T-helper 2 cell (primary cell): Measurements from ENCODE around the gene QARS1.

Source experiments
- DNase-seq, 5 experiments: peaks; one replicate each; pipeline versions ENCODE4 v3.0.0 to v3.0.0-alpha.2; 2012 to 2022
- total RNA-seq, 2 donors: gene quantifications; one replicate each; lab custom pipeline; 2026; lab: John Stamatoyannopoulos, UW

The QARS1 gene
- 116 to 142 reads per million in 2 donors for total RNA-seq

DNA sequence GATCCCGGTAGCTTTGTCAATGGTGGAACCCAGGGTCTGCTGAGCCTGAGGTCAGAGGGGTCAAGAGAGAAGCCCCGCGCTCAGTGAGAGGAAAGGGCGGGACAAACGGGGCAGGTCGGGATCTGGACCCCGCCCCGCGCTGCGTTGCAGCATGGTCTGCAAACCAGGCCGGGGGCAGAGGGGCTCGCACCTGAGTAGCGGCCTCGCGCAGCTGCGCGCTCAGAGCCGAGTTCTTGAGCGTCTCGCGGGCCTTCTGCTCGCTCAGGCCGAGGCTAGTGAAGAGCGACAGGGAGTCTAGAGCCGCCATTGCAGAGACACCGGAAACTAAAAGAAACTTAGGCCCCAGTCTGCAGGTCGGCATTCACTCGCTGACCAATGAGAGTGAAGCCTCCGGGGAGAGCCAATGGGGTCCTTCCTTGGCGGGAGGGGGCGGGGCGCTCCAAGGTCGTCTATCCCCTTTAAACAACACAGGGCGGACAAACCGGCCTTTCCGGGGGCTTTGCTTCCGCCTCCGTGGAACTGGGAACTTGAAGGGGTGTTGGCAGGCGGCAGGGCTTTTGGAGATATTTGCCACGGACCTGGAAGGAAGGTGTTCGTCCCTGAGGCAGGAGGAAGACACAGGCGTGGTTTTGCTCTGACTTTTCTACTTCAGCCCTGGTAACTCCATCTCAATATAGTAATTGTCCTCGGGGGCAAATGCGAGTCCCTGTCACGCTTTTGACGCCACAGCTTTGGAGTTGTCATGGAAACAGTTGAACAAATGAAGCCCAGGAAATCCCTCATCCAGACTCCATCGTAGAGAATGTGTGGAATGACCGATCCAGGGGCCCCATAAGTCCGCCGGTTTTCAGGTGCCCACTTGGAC is at the start of gene QARS1:
QARS1 (minus strand) TSS at position 331 of the 865 bp plus-strand sequence; CDS start at position 307, 24 bp downstream.
- DNase-seq: peak; percentile 71 to 93 (median 80)

DNA sequence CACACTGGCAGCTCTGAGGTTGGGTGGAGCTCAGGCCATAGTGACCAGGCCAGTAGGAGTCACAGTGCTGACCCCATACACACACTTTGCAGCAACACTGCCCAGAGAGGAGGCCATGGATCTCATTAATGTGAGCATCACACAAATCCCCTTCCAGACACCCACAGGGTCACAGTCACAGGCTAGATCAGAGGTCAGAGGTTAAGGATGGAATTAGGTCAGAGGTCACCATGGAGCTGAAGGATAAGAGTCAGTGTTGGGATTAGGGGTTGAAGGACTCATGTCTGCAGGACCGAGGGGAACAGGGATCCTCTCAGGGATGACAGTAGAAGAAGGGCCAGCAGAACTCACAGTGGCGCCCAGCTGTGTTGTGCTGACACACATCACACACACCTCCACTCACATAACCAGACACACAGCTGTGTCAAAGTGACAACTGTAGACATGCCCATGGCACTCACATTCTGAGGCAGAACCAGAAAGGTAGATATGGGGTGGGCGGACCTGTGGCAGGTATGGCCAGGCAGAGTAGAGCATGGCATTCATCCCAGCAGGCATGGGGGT is 48.9 kb upstream of the QARS1 start:
- no peak for DNase-seq

DNA sequence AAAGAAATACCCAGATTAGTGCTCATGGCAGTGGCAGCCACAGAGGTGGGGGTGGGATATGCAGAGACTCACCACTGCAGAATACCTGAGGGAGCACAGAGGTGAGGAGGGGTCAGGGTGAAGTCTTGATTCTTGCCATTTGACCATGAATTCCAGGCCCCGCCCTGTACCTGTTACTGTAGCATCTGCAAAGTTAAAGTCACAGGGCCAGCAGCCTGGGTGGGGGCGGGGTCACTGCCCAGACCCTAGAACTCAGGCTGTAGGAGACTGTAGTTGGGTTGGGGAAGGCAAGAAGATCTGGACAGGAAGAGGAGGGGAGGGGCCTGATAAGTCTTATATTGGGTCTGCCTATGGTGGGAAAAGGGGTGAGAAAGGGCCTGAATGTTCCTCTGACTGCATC is 47.1 kb upstream of the QARS1 start:
- no peak for DNase-seq

DNA sequence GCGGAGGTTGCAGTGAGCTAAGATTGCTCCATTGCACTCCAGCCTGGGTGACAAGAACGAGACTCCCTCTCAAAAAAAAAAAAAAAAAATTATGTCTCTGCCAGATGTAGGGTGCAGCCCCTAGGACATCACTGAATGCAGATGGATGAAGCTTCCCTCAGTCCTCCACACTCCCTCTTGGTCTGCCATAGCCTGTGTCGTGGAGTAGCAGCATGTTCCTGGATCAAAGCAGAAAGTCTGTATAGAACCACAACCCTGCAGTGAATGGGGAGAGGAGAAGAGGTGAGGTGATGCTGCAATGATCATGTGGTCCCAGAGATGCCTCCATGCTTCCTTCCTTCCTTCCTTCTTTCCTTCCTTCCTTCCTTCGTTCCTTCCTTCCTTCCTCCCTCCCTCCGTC is 43.6 kb upstream of the QARS1 start:
- no peak for DNase-seq

DNA sequence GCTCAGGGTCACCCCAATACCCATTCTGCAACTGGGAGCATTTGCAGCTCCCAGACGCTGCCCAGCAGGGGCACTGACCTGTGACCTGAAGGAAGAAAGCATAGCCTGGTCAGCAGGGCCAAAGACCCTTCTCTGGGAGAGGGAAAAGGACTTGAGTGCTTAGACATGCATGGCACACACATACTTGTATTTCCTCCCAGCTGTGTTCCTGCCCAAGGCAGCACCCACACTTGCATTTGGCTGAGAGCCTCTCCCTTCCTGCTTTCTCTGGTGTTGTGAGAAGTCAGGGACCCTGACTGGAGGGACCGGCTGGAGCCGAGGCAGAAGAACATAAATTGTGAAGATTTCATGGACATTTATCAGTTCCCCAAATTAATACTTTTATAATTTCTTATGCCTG is 35.5 kb upstream of the QARS1 start:
- no peak for DNase-seq

DNA sequence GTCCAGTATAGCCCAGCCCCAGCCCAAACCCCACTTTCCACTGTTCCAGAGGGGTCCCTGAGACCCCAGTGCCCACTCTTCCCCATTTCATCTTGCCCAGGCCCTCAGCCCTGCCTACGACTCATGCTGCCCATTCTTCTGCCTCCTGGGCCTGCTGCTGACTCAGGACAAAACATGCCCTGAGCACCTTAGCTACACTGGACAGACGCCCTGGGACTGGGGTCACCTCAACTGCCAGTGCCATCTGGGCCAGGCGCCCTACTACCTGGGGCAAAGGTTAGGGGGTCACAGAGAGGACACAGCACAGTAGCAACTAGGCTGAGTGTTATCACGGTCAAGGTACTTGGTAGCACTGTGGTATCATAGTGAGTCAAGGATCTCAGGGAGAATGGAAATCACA is 30.9 kb upstream of the QARS1 start:
- DNase-seq: no peak

DNA sequence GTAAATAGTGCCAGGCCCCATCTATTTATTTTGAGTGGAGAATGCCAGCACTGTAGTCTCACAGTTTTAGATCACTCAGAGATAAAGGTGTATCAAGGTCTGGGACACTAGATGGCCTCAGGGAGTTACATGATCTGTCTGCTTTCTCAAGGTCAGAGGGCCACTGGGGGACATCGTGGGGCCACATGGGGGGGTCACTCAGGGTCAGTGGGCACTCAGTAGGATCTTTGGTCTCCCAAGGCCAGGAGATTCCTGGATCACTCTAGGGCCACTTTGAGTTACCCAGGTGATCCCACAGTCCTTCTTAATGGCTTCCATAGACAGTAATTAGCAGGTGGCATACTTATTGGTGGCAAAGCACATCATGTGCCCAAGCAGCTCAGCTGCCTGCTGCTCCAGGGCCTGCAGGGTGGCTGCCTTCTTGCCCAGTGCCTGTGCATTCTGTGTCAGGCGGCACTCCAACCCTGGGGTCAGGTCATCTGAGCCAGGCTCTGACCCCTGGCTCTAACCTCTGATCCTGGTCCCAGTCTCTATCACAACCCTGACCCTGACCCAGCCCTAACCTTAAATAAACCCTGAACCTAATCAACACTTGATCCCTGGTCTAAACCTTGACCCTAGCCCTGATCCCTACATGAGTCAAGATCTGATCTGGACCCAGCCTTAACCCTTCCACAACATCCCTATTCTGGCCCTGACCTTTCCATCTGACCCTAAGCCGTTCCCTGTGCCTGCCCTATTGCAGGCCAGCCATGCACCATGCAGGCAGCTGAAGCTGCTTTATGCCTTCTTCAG is 30.1 kb upstream of the QARS1 start:
- no peak for DNase-seq

DNA sequence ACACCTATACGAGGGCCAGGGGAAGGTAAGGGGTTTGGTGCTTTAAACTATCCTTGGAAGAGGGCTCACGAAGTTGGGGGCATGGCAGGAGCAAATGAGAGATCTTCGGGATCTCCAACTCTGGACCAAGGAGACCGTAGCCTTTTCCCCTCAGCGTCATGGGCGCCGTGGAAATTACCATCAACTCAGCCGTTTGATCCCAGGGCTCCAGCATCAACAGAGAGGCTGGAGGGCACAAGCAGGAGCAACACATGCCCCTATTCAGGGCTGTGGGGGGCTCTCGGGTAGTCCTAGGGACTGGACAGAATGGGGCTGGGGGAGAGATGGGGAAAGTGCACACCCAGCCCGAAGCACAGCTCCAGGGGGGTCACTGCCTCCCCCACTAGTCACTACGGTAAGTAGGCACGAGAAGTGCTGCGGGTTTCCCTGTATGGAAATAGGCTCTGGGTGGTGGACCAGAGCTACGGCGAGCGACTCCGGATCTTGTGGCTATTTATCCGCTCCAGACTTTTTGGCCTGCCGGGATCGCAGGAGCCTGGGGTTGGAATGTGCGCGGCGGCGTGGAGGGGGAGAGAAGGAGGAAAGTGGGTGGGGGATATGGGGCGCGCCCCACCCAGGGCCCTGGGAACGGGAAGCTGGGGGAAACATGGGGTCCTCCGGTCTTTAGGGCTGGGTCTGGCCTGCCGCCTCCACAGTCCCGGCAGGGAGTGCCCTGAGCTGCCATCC is 28.8 kb upstream of the QARS1 start:
- no peak for DNase-seq

DNA sequence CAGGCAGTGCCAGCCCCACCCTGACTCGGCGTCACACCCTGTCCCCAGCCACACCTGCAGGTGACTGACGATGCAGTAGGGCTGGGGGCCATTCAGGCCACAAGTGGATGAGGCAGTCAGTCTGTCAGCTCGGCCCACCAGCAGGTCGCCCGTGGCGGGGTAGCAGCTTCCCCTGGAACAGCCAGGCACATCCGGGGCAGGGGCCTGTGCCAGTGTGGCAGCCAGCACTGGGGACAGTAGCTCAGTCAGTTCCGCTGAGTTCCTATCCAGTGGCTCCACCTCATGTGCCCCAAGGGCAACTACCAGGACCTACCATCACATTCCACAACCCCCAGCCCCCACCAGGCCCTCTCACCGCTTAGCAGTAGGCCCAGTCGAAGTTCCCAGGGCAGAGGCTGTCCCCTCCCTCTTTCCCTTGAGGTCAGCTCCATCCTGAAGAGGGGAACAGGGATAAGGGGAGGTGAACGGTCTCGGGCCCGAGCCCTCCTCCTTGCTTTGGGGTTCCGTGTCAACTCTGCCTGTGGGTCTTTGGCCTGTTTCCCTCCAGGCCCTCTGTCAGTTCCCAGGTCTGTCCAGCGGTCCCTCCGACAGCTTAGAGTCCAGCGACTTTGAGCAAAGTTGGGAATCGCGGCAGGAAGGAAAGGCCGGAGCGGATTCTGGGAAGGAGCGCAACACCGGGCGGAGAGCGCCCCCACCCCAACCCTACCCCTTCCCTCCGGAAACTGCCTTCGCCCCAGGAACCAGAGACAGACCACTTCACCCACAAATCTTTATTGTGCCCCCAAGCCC is 28.1 kb upstream of the QARS1 start, which contains the start of gene LAMB2:
LAMB2 (minus strand) TSS at position 614 of the 789 bp plus-strand sequence; CDS start at position 431, 183 bp downstream.
- DNase-seq: no peak

DNA sequence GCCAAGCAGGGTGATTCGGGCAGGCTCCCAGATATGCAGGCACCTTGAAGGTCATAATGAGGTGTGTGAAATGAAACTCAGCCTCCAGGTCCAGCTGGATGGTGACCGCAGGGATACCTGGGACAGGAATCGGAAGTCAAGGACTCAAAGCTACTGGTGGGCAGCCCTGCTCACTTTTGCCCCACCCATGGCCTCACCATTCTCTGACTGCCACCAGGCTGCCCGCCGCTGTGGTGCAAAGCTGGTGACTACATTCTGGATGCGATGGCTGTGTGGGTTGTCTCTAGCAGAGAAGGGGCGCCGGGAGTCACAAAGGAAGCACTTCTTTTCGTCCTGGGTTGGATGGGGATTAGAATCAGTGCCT is 27.5 kb upstream of the QARS1 start:
- DNase-seq: no peak

DNA sequence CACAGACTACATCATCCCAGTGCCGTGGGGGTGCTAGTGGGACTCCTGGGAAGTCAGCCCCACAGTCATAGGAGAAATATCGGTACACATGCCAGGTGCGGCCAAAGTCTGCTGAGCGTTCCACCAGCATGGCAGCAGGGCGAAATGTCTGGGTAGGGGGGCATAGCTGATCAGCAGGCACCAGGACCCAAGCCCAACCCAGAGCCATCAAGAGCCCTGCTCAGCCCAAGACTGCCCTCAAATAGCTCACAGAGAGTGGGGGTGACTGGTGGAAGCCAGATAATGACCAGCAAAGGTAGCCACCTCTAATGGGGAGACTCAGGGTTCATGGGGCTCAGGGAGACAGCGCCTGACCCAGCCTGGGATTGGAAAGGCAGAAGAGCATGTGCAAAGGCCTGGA is 27.0 kb upstream of the QARS1 start:
- DNase-seq: no peak

DNA sequence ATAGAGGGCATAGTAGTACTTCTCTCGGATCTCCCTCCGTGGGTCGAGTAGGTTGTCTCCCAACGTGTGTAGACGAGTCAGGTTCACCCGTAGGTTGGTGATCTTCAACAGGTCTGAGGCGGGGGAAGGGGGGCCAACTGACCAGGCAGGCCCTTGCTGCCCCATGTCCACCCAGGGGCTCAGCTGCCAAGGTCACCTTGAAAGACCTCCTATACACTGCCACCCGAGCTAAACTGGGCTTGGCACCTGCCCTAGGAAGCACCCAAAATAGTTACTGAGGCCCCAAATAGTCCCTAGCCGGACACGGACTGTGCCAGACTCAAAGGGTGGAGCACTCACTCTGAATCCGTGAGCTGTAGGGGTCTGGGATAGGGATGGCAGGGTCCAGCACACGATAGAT is 26.5 kb upstream of the QARS1 start:
- DNase-seq: no peak

DNA sequence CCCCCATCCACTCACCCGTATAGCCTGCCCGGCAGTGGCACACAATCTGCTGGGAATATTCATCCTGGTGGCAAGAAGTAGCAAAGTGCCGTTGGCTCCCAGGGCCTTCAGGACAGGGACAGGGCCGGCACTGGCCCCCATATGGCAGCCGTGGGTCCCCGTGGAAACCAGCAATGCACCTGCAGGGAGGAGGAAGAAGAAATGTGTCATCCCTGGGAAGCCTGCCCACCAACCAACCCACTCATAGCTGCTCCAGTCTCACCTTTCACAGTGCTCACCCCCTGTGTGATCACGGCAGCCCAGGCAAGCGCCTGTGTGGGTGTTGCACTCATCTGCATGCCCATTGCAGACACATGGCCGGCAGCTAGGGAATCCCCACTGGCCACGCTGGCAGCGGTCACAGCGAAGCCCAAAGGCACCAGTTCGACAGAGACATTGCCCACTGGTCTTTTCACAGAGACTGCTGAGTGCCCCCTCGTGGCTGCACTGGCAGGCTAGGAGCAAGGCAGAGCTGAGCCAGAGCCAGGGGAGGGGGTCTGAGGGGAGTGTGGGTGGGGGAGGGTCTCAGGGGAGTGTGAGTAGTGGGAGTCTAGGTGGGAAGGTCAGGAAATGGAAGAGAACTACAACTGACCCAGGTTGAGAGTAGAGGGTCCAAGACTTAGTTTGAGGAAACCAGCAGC is 20.6 kb upstream of the QARS1 start:
- DNase-seq: no peak

DNA sequence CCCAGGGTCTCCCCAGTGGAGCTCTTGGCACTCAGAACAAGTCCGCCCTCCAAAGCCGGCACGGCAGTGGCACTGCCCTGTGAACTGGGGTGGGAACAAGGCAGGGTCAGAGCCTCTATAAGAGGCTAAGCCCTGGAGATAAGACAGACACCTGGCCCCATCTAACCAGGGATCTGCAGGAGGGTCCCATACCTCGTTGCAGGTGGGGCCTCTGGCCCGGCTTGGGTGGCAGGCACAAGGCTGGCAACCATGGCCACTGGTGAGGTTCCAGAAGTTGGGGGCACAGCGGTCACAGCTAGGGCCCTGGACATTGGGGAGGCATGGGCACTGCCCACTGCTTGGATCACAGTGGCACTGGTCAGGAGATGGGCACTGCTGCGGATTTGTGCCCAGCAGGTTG is 19.6 kb upstream of the QARS1 start:
- DNase-seq: no peak

DNA sequence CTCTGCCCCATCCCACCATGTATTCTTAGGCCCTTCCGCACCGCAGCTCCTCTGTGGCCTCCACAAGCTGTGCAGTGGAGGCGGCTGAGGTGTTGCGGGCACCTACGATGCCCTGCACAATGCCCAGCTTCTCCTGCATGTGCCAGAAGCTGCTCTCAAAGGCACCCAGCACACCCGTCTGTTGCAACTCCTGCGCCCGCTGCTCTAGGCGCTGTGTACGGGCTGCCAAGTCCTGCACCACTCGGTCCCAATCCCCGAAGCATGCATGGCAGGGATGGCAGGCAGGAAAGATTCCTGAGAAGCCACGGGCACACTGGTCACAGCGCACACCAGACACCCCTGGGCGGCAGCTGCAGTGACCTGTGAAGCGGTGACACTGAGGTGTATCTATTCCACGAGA is 19.1 kb upstream of the QARS1 start:
- no peak for DNase-seq

DNA sequence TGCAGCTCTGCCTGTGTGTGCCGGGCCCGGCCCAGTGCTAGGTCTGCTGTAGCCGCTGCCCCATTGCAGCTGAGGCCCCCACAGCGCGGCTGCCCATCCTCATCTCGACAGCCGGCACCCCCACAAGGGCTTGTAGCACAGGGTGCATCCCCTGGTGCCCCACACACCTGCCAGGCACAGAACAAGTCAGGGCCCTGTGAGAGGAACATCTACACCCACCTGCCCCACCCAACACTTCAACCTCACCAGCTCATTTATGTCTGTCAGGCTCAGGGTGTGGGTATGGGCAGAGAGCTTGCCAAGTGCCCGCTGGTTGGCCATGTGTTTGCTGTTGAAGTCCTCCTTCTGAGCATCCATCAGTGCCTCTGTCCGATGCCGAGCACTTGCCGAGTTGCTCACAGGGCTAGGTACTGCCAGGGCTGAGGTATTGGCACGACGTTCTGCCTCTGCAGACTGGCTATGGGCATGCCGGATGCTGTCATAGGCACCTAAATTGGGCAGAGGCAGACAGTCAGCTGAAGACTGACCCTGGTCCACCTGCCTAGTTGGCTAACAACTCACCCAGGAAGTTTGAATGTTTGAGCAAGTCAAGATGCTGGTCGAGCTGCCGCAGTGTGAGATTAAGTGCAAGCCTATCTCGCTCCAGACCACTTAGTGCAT is 18.5 kb upstream of the QARS1 start:
- no peak for DNase-seq

DNA sequence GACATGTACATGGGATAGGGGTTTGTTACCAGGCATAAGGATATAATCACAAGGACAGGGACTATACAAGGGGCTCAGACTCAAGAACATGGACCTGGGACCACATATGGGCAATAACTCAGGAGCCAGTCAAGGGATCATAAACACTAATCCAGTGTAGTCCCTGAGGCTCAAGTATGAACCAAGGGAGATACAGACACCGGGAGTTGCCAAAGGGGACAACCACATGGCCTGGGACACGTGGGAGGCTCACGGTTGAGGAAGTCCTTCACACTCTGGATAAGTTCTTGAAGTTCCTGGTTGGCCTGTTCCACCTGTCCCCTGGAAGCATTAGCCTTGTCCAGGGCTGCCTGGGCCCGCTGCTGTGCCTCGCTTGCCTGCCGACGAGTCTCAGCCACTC is 17.9 kb upstream of the QARS1 start:
- no peak for DNase-seq

DNA sequence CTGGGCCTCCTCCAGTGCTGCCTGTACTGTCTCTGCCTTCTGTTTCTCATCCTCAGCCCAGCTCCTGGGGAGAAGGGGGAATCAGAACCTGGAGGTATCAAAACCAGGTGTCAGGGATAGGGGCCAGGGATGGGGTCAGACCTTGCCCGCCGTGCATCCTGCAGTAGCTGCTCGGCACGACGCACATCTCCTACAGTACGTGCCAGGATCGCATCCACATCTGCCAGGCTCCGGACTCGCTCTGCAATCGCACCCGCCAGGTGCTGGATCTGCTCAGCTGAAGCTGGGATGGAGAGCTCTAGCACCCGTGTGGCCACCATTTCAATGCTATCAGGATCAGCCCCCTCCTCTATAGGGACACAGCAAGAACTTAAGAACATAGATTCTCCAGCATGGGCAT is 17.5 kb upstream of the QARS1 start:
- no peak for DNase-seq

DNA sequence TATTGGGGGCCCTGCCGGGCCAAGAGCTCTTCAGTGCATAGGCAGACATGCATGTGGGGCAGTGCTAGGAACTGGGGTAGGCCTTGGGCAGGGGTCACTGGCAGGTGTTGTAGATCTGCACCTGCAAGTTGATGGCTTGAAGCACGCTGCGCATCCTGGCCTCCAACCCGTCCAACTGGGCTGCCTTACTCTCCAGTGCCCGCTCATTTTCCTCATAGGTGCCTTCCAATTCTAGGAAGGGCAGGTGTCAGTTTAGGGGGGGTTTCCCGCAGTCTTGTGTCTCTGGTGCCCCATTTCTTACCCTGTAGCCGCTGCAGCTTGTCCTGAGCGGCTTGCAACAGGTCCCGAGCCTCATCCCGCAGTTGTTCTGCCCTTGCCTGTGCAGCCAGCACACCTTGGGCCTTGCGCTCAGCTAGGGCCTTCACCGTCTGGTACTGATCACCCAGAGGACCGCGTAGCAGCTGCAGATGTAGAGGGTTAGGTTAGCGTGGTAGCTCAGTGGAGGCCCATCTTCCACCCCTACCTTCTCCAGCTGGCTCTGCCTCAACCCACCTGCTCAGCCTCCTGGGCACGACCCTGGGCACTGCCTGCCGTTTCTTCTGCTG is 16.7 kb upstream of the QARS1 start:
- DNase-seq: no peak

DNA sequence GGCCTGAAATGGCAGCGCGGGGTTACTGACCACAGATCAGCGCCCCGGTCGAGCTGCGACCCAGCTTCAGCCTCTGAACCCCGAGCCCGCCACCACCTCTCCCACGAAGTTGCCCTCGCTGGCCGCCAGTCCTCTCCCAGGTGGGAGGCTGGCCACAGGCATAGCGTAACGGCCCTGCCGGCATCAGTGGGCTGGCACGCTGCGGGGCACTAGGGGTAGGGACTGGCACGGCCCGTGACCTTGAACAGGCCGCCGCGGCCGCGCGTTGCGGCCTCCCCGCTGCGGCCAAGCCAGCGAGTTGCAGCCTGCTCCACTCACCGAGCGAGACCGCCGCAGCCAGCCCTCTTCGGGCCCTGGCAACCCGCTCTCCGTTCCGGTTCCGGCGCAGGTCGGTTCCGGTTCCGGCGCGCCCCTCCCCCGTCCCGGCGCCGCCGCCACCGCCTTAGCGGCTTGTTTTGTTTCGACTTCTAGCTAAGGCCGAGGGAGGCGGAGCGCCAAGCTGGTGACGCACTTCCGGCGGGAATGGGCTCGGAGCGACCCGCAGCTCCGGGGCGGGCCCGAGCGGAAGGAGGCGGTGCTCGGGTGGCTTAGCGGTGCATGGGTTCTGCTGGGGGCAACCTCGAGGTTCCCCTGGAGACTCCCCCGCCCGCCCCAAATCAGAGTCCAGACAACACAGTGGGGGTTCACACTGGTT is 16.0 kb upstream of the QARS1 start, which contains the start of gene USP19:
USP19 (minus strand) TSS at position 386 of the 694 bp plus-strand sequence. CDS start 1,678 bp downstream, outside the sequence.
- peak; percentile 88 to 98 (median 93) for DNase-seq
